COLO668 (cell line): ENCODE measurements around the gene CEP350.

ENCODE experiments used
- DNase-seq: peaks from one replicate; lab custom pipeline; 2025; ENCODE audit not compliant: unreplicated experiment; lab: John Stamatoyannopoulos, UW

CEP350 gene

GRCh38 chr1:180057883-180058396, 103.3 kb downstream of the CEP350 start:
- DNase-seq = no peak

DNA sequence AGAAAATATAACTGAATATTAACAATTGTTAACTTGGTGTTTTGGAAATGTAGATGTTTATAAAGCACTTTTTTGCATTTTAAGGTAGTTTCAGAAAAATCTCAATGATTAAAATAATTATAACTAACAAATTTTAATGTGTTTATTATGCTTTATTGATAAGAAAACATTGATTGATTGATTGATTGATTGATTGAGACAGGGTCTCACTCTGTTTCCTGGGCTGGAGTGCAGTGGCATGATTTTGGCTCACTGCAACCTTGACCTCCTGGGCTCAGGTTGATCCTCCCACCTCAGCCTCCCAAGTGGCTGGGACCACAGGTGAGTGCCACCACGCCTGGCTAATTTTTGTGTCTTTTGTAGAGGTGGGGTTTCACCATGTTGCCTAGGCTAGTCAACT, 106.4 kb downstream of the CEP350 start:
- DNase-seq = no peak

- no peak for DNase-seq
Measured at GRCh38 chr1:180062452-180062971, 107.9 kb downstream of the CEP350 start.

DNA sequence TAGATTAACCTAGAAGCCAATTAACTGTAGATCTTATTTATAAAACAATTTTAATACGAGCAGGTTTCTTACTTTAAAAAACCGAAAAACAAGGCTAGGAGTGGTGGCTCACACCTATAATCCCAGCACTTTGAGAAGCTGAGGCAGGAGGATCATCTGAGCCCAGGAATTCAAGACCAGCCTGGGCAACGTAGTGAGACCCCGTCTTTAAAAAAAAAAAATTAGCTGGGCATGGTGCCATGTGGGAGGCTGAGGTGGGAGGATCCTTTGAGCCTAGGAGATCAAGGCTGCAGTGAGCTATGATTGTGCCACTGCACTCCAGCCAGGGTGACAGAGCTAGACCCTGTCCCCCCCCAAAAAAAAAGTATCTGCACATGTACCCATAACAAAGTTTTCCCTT, 110.8 kb downstream of the CEP350 start:
- no peak for DNase-seq

DNA sequence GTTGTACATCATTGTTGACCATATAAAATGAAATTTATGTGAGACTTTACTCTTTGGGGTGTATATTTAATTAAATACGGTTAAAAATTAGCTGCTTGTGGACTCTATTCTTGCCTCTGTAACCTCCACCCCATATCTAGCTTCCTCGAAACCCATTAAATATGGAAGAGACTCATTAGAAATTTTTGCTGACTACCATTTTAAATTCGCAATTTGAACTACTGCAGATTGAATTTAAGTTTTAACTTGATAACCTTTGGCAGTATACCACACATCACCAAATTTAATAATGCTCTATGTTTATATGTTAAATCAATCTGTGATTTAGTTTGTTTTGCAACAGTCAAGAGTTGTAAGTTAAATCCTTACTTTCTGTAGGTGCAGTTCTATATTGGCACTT, 111.5 kb downstream of the CEP350 start:
- DNase-seq = no peak

GRCh38 chr1:180070286-180070685, 115.7 kb downstream of the CEP350 start:
- no peak for DNase-seq

DNA sequence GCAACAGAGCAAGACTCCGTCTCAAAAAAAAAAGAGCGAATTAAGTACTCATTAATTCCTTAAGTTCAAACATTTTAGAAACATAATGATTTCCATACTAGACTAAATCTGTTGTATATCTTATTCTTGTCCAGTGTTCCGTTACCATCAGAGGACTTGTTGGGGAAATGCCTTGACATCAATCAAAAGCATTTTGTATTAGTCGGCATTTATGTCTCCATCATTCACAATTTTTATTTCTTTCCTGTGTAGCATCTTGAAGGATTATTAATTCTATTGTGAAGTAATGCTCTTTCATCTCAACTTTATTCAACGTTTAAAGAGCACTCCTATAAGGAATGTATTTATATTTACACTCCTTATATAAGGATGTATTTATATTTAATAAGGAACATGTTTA, 117.1 kb downstream of the CEP350 start:
- no peak for DNase-seq

GRCh38 chr1:180080439-180080838, 125.8 kb downstream of the CEP350 start:
- no peak for DNase-seq

DNA sequence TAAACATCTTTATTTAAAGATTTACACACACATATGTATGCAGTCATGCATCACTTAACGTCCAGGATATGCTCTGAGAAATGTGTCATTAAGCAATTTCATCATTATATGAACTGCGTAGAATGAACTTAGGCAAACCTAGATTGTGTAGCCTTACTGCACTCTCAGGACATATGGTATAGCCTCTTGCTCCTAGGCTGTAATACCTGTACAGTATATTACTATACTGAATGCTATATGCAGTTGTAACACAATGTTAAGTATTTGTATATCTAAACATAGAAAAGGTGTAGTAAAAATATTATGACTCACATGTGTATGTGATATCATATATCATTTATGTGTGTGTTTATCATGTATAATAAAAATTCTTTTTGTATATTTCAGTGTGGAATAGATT, 126.9 kb downstream of the CEP350 start:
- DNase-seq = no peak

DNA sequence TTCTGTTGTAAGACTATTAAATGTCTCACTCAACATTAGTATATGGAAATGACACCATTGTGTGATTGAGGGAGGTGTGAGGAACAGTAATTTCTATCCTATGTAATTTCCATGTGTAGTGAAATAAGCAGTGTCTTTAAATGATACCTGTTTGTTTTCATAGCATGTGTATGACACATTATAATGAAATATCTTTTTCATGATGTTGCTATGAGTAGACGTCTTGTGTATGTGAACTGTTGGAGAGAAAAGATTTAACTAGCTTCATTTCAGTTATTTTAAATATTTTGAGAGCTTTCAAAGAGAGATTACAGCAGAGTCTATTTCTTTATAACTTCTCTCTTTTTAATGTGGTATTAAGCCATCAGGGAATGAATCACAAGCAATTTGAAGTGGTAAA, 128.6 kb downstream of the CEP350 start:
- DNase-seq = no peak

- no peak for DNase-seq
Measured at GRCh38 chr1:180084867-180085266, 130.3 kb downstream of the CEP350 start.

DNA sequence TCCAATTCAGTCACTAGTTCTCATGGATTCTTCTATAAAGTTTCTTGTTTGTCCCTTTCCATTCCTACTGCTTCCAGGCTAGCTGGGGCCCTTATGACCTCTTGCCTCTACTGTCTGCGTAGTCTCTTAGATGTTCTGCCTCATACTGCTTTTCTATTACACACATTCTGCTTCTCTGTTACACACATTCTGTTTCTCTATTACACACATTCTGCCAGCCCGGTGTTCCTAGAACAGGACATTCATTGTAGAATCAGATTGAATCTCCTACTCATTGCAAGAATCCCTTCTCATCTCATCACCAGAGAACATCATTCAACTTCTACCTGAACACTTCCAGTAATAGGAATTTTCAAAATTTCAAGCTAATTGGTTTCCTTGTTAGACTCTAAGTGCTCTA, 130.7 kb downstream of the CEP350 start:
- DNase-seq = no peak

GRCh38 chr1:180092931-180093650, 138.5 kb downstream of the CEP350 start:
- DNase-seq = no peak

GRCh38 chr1:180094705-180095295, 140.2 kb downstream of the CEP350 start:
- DNase-seq = peak; percentile 69

- DNase-seq = no peak
Measured at GRCh38 chr1:180096584-180097325, 142.1 kb downstream of the CEP350 start.

DNA sequence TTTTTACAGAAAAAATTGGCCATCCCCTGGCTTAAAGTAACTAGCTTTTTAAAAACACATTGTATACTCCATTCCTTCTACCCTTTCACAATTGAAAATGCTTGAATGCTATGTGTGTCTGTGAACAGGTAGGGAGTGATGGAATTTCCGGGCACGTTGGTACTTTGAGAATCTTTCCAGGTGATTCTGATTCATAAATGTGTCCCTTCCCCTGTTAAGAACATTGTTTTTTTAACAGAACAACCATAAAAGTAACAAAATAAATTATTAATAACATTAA, 142.7 kb downstream of the CEP350 start:
- no peak for DNase-seq

DNA sequence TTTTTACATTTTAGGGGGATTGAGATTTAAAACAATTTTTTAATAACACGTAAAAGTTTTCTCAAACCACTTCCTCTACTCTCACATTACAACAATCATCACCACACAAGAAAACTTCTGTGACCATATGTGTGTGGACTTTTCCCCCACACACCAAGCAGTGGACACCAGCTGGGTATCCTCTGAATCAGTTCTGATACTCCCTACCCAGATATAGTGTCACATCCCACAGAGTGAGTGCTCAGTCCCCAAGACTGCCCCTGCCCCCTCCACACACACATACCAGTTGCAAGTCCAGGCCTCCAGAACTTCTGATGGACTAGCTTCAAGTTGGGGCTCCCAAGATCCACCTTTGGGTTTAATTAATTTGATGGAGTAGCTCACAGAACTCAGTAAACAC, 146.8 kb downstream of the CEP350 start:
- DNase-seq = no peak

GRCh38 chr1:180103819-180104218, 149.2 kb downstream of the CEP350 start:
- DNase-seq = no peak

DNA sequence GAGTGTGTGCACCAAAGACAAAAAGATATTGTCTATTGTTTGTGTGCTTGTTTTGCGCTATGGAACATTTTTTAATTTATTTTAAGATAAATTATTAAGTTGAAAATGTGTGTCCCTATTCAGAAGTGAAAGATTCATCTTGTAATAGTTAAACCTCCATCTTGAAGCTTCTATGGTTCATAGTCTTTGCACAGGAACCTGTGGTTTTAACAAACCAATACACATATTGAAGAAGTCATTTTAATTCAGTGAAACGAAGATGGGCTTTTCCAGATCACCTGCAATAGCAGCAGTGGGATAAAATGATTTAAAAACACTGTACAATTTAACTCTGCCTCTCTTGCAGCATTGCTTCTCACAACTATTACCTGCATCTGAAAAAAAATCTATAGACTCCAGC, 157.5 kb downstream of the CEP350 start:
- DNase-seq = no peak

- no peak for DNase-seq
Measured at GRCh38 chr1:180112984-180113647, 158.5 kb downstream of the CEP350 start.

- DNase-seq = no peak
Measured at GRCh38 chr1:180114396-180114945, 159.9 kb downstream of the CEP350 start.
